HL-60 (cell line): ENCODE results near the gene RTP1.

Experiments used
- CTCF ChIP-seq: IDR thresholded peaks from one replicate; pipeline ENCODE4 v1.5.1; 2011; ENCODE audit warnings: low read length, control low read depth, inconsistent platforms; ENCODE audit not compliant: insufficient read depth
- POLR2AphosphoS5 ChIP-seq: IDR thresholded peaks from 2 replicates; pipeline ENCODE4 v1.6.1; 2012; ENCODE audit warnings: low read depth
- REST ChIP-seq: IDR thresholded peaks from 2 replicates; pipeline ENCODE4 v1.6.1; 2012; ENCODE audit warnings: low read depth; ENCODE audit not compliant: insufficient replicate concordance

GRCh38 chr3:187166750-187167149 lies 30.5 kb upstream of the RTP1 start:
- TF ChIP-seq CTCF (no peak), REST (no peak), POLR2AphosphoS5 (no peak)
